HEK293 (cell line): ENCODE measurements around the gene KCNAB2.
A peak's percentile ranks its signal among the peaks of the same experiment; 100 is the strongest.

Experiments used
- CTCF ChIA-PET: fragments of 350-600 bp; formaldehyde crosslinking; extraction: SDS; loops from one replicate; lab custom pipeline; 2021; ENCODE audit warnings: antibody characterized with exemption; lab: Yijun Ruan, JAX
- POLR2A ChIA-PET: fragments of 300-600 bp; formaldehyde crosslinking; extraction: SDS; loops from one replicate; lab custom pipeline; 2020; ENCODE audit warnings: antibody characterized with exemption, inconsistent platforms; lab: Yijun Ruan, JAX
- H3K27ac ChIP-seq: fragments of 200-500 bp; sonication (Bioruptor generic); 2 replicates; pipeline ENCODE4 v1.5.1; 2014; ENCODE audit warnings: low read depth, low read length, control low read depth, inconsistent platforms; ENCODE audit errors: extremely low read depth
- H3K36me3 ChIP-seq, 2 experiments: fragments of 200-500 bp in 1 of 2; sonication (Bioruptor generic) in 1 of 2; 1 replicate in 1 of 2; 2 replicates in 1 of 2; pipeline ENCODE4 v1.5.1; 2014 to 2017; ENCODE audit warnings: inconsistent platforms in 2 of 2, low read length in 2 of 2; ENCODE audit not compliant: control insufficient read depth in 2 of 2, insufficient read depth in 1 of 2
- H3K4me1 ChIP-seq: fragments of 200-500 bp; sonication (Bioruptor generic); 2 replicates; pipeline ENCODE4 v1.5.1; 2014; ENCODE audit warnings: mild to moderate bottlenecking, low read length, inconsistent platforms; ENCODE audit not compliant: control insufficient read depth, insufficient read depth
- H3K4me3 ChIP-seq: 2 replicates; pipeline ENCODE4 v1.5.1; 2011; ENCODE audit warnings: low read depth, mild to moderate bottlenecking, control low read depth, low read length, moderate library complexity
- H3K9me3 ChIP-seq: fragments of 200-500 bp; sonication (Bioruptor generic); 2 replicates; pipeline ENCODE4 v1.5.1; 2014; ENCODE audit warnings: low read depth, low read length, inconsistent platforms; ENCODE audit not compliant: control insufficient read depth, insufficient read depth
- HIC1 ChIP-seq: fragments of 450-650 bp; formaldehyde crosslinking; IDR thresholded peaks from 2 replicates; pipeline ENCODE4 v1.5.1; 2016; ENCODE audit warnings: missing biosample characterization, missing genetic modification characterization
- HOXD13 ChIP-seq: sonication (generic); formaldehyde crosslinking; IDR thresholded peaks from 2 replicates; pipeline ENCODE4 v1.8.0; 2022; ENCODE audit warnings: missing genetic modification reagents, borderline replicate concordance
- RBAK ChIP-seq: fragments of 450-650 bp; formaldehyde crosslinking; IDR thresholded peaks from 2 replicates; pipeline ENCODE4 v1.5.1; 2016; ENCODE audit warnings: missing biosample characterization, missing genetic modification characterization
- SP3 ChIP-seq: fragments of 450-650 bp; formaldehyde crosslinking; IDR thresholded peaks from 2 replicates; pipeline ENCODE4 v1.5.1; 2016; ENCODE audit warnings: missing biosample characterization, missing genetic modification characterization
- ZBTB10 ChIP-seq: fragments of 450-650 bp; formaldehyde crosslinking; IDR thresholded peaks from 2 replicates; pipeline ENCODE4 v1.5.1; 2016; ENCODE audit warnings: missing biosample characterization, missing genetic modification characterization
- ZBTB8A ChIP-seq: fragments of 450-650 bp; formaldehyde crosslinking; IDR thresholded peaks from 2 replicates; pipeline ENCODE4 v1.5.1; 2016; ENCODE audit warnings: missing biosample characterization, missing genetic modification characterization
- ZIC2 ChIP-seq: fragments of 450-650 bp; formaldehyde crosslinking; IDR thresholded peaks from 2 replicates; pipeline ENCODE4 v1.5.1; 2016; ENCODE audit warnings: missing biosample characterization, missing genetic modification characterization
- ZNF223 ChIP-seq: fragments of 450-650 bp; formaldehyde crosslinking; IDR thresholded peaks from 2 replicates; pipeline ENCODE4 v1.5.1; 2016; ENCODE audit warnings: missing biosample characterization, missing genetic modification characterization
- ZNF302 ChIP-seq: fragments of 450-650 bp; formaldehyde crosslinking; IDR thresholded peaks from 2 replicates; pipeline ENCODE4 v1.5.1; 2016; ENCODE audit warnings: missing biosample characterization, missing genetic modification characterization, low read depth
- ZNF366 ChIP-seq: fragments of 450-650 bp; formaldehyde crosslinking; conservative IDR thresholded peaks from 2 replicates; pipeline ENCODE4 v1.5.1; 2016; ENCODE audit warnings: missing biosample characterization, missing genetic modification characterization
- ZNF548 ChIP-seq: fragments of 450-650 bp; formaldehyde crosslinking; IDR thresholded peaks from 2 replicates; pipeline ENCODE4 v1.5.1; 2016; ENCODE audit warnings: missing biosample characterization, missing genetic modification characterization
- ZNF600 ChIP-seq: fragments of 450-650 bp; formaldehyde crosslinking; IDR thresholded peaks from 2 replicates; pipeline ENCODE4 v1.5.1; 2016; ENCODE audit warnings: missing biosample characterization, missing genetic modification characterization
- ZNF624 ChIP-seq: fragments of 450-650 bp; formaldehyde crosslinking; IDR thresholded peaks from 2 replicates; pipeline ENCODE4 v1.5.1; 2017; ENCODE audit warnings: missing biosample characterization, missing genetic modification characterization
- ZNF792 ChIP-seq: fragments of 450-650 bp; formaldehyde crosslinking; IDR thresholded peaks from 2 replicates; pipeline ENCODE4 v1.5.1; 2016; ENCODE audit warnings: missing biosample characterization, missing genetic modification characterization
- ZSCAN23 ChIP-seq: fragments of 450-650 bp; formaldehyde crosslinking; IDR thresholded peaks from 2 replicates; pipeline ENCODE4 v1.5.1; 2016; ENCODE audit warnings: missing biosample characterization, missing genetic modification characterization

Gene KCNAB2

GRCh38 chr1:5998906-5999301 is 46.8 kb upstream of the KCNAB2 start:
- Histone ChIP-seq H3K36me3 (no peaks in the 10 kb centered on the region), H3K4me1 (peaks cover 8% of the 10 kb centered on the region), H3K9me3 (no peaks in the 10 kb centered on the region)
- POLR2A ChIA-PET, result no interaction called here
- TF ChIP-seq ZNF366 (tag by site-specific recombination) (no peak), ZNF302 (tag by site-specific recombination) (no peak), ZSCAN23 (no peak), ZNF548 (tag by site-specific recombination) (no peak), RBAK (tag by site-specific recombination) (no peak), HOXD13 (CRISPR knock-in tag) (no peak), ZNF624 (tag by site-specific recombination) (no peak), ZBTB8A (no peak), ZIC2 (tag by site-specific recombination) (no peak)
- TF ChIP-seq, all 188 proteins: peak for 0
- H3K4me3 ChIP-seq, result no peak overlapping the region
- H3K27ac ChIP-seq, result no peak overlapping the region
- CTCF ChIA-PET, result interaction anchor here (0.5 to 0.6 kb wide), 2 partner anchors 72 to 108 kb away, joined by 3 read pairs; no protein-coding TSS in a partner anchor

GRCh38 chr1:5999711-6000443 is 45.8 kb upstream of the KCNAB2 start:
- Histone ChIP-seq H3K9me3 (no peaks in the 10 kb centered on the region), H3K27ac (no peak overlapping the region), H3K4me3 (no peak overlapping the region), H3K36me3 (no peaks in the 10 kb centered on the region), H3K4me1 (peaks cover 10% of the 10 kb centered on the region)
- ChIA-PET CTCF (interaction anchor here (0.6 kb wide), 1 partner anchor 71 kb away, joined by 3 read pairs; no protein-coding TSS in a partner anchor), POLR2A (no interaction called here)
- TF ChIP-seq HIC1 (tag by site-specific recombination), result peak; percentile 42; the same call in 1 of the 2 replicates
- peak; percentile 59; the same call in 1 of the 2 replicates for TF ChIP-seq ZNF600 (tag by site-specific recombination)
- TF ChIP-seq ZBTB10 (tag by site-specific recombination), result peak; percentile 34; the same call in 1 of the 2 replicates
- TF ChIP-seq ZNF792 (tag by site-specific recombination), result no peak
- TF ChIP-seq ZNF223 (tag by site-specific recombination), result peak; percentile 57; the same call in 1 of the 2 replicates

- H3K27ac ChIP-seq, result no peak overlapping the region
- ChIA-PET CTCF (no interaction called here), POLR2A (interaction anchor here (0.9 kb wide), 1 partner anchor 13 kb away, joined by 3 read pairs; no protein-coding TSS in a partner anchor)
- H3K4me1 ChIP-seq, result peaks cover 10% of the 10 kb centered on the region
- H3K36me3 ChIP-seq, result no peaks in the 10 kb centered on the region
- TF ChIP-seq SP3 (no peak), ZNF600 (tag by site-specific recombination) (peak; percentile 43; the same call in 1 of the 2 replicates)
- no peak overlapping the region for H3K4me3 ChIP-seq
- no peaks in the 10 kb centered on the region for H3K9me3 ChIP-seq
These were observed 45.0 kb upstream of the KCNAB2 start for GRCh38 chr1:6000444-6001288.
